DND-41 (cell line): Measurements from ENCODE around the gene FAM20C.

Experiments used
- EZH2 ChIP-seq: IDR thresholded peaks from 3 replicates; pipeline ENCODE4 v1.6.1; 2012; ENCODE audit warnings: borderline replicate concordance, low read depth, mild to moderate bottlenecking, moderate library complexity, low read length, inconsistent platforms; ENCODE audit not compliant: severe bottlenecking
- TF ChIP-seq, protein P1 (sequence below): IDR thresholded peaks from 2 replicates; pipeline ENCODE4 v1.5.1; 2012; ENCODE audit warnings: borderline replicate concordance, low read length, moderate library complexity, mild to moderate bottlenecking; ENCODE audit not compliant: poor library complexity, severe bottlenecking; ENCODE audit errors: extremely low read depth

DNA sequence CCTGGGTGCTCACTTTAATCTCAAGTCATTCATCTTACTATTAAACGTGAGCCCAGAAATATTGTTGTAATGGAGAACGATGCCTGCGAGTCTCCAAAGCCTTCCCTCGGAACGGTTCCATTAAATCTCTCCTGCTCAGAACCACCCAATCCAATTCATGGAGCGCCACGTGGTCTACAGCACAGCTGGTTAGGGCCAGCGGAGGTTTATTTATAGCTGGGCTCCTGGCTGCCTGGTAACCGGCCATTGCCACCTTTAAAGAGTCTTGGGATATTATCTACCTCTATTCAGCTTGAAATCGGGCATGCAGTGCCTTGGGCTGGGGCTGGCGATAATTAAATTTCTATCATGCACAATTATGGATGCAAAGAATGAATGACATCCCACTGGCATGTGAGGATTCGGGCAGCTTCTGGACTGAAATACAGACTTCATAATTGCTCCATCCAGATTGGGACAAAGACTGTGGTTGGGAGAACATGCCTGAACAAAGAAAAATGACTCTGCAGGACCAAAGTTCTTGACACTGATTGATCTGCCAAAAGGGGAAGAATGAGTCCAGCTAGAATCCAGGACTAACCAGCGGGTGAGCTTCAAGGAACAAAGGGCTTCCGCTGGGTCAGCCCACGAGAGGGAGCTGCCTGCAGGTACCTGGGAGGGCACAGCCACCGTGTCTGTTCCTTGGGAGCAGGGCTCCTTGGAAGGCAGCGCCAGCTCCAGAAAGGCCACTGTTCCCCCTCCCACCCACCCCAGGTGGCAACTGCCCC, 7.3 kb downstream of the FAM20C start:
- TF ChIP-seq, protein P1, sequence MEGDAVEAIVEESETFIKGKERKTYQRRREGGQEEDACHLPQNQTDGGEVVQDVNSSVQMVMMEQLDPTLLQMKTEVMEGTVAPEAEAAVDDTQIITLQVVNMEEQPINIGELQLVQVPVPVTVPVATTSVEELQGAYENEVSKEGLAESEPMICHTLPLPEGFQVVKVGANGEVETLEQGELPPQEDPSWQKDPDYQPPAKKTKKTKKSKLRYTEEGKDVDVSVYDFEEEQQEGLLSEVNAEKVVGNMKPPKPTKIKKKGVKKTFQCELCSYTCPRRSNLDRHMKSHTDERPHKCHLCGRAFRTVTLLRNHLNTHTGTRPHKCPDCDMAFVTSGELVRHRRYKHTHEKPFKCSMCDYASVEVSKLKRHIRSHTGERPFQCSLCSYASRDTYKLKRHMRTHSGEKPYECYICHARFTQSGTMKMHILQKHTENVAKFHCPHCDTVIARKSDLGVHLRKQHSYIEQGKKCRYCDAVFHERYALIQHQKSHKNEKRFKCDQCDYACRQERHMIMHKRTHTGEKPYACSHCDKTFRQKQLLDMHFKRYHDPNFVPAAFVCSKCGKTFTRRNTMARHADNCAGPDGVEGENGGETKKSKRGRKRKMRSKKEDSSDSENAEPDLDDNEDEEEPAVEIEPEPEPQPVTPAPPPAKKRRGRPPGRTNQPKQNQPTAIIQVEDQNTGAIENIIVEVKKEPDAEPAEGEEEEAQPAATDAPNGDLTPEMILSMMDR, result no peak
- no peak for TF ChIP-seq EZH2
